ENCODE measurements around the gene HES2.

- TF ChIP-seq GATA2 (IDR thresholded peaks at IDR 0.05; ENCODE audit: low read depth, low read length) (no peak), GATA3 (IDR thresholded peaks at IDR 0.05; ENCODE audit: low read depth, low read length) (no peak)
Observed at GRCh38 chr1:6414881-6415626, 4.7 kb downstream of the HES2 start.
